Umbilical cord (tissue), 2 donors: ENCODE data around the gene CEP89. TPM values are rescaled to one million over a fixed set of nuclear protein-coding genes. Genes with fewer than 3 reads are reported as not detected.
"Not testable (repeated sequence)": the region's sequence is repeated elsewhere in the genome, so short reads cannot be mapped to it uniquely, and the experiment has no call there.

Experiments
- DNase-seq: peaks from one replicate; pipeline ENCODE4 v3.0.0-alpha.2; 2015; ENCODE audit warnings: low spot score
- total RNA-seq: library from RNA; depleted of rRNA; stranded (reverse); fragments of >200 nt; gene quantifications from one replicate; pipeline ENCODE4 v1.2.3, GENCODE V29; 2014; ENCODE audit warnings: low replicate concordance; ENCODE audit not compliant: insufficient read depth

Gene CEP89
- total RNA-seq, 1 donor from 2014 or later: 5.8 TPM

DNA sequence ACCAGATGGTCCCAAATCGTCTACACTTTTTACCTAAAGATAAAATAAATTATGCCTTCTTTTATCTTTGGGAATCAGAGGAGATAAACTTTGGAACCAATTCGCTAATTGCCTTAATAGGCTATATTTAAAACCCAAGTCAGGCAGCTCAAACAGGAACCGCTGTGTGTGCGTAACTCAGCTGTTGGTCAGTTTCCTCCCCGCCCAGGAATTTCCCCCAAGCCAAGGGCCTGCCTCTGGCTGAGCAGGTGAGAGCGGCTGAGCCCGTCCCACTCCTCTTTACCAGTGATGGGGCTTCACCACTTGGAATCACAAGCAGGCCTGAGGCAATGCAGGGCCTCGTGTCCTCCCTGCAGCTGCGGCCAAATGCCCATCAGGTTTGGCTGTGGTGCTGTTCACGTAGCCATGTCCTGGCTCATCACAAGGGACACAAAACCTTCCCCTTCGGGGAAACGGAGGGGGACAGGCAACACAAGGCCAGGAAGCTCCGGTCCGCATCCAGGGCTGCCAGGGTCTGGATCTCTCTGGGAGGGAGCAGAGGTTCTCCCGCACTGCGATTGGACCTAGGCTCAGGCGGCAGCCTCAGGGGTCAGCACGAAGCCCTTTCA lies 101.7 kb downstream of the CEP89 start:
- DNase-seq: no peak

DNA sequence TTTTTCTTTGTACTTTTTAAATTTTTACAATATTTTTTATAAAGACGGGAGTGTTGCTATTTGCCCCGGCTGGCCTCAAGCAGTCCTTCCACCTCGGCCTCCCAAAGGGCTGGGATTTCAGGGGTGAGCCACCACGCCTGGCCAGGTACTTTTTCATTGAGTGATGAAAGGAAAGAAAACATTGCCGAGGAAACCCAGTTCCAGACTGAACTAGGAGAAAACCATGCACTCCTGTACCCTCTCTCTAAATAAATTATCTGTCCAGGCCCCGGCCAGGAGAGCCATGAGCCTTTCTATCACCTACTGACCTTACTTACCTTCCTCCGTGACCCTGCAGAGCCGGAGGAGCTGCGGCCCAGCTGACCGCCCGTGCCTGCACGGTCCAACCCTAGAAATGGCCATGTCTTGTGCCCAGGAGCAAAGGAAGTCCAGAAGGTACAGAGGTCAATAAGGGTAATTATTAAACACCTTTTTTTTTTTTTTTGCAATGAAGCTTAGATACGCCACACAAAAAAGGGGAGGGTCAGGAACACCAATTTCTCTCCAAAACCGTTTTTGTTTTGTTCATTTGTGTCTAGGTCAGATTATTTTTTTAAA lies 102.3 kb downstream of the CEP89 start, which contains the start of gene SLC7A9:
SLC7A9 (minus strand) TSS at position 399 of the 597 bp plus-strand sequence. CDS start 1,233 bp downstream, outside the sequence.
- no peak for DNase-seq

DNA sequence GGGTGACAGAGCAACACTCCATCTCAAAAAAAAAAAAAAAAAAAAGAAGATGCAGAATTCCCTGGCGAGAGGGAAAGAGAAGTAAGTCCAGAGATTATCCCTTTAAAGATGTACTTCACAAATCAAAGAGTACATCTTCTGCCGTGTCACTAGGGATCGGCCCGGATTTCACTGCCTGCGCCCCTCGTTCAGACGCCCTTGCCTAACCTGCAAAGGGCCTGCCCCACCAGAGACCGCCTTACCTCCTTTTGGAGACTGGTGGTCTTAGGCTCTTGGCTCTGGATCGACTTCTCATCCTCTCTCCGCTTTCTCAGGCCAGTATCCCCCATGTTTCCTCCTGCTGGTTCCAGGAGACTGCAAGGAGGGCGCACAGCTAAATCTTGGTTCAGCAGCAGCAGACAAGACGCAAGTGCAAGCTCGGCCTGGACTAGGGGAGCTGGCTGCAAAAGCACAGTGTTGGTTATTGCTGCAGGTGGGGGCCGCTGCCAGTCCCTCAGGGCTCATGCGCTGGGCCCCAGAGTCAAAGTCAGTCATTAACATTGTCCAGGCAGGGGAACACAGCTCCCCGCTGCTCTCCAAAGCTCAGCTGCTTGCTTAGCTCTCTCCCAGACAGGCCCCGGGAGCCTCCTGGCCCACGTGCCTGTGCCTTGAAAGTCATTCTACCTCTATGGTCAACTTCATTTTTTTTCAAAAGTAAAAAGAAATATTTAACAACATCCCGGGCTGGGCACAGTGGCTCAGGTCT lies 103.4 kb downstream of the CEP89 start:
- DNase-seq: no peak

DNA sequence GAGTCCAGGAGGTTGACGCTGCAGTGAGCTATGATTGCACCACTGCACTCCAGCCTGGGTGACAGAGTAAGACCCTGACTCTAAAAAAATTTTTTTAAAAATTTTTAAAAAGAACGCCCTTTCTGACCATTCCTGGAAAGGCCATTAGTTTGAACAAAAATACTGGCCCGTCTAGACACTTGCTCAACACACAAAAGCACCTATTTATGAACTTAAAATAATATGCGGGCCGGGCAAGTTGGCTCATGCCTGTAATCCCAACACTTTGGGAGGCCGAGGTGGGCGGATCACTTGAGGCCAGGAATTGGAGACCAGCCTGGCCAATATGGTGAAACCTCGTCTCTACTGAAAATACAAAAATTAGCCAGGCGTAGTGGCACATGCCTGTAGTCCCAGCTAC lies 104.3 kb downstream of the CEP89 start:
- not testable (repeated sequence) for DNase-seq

DNA sequence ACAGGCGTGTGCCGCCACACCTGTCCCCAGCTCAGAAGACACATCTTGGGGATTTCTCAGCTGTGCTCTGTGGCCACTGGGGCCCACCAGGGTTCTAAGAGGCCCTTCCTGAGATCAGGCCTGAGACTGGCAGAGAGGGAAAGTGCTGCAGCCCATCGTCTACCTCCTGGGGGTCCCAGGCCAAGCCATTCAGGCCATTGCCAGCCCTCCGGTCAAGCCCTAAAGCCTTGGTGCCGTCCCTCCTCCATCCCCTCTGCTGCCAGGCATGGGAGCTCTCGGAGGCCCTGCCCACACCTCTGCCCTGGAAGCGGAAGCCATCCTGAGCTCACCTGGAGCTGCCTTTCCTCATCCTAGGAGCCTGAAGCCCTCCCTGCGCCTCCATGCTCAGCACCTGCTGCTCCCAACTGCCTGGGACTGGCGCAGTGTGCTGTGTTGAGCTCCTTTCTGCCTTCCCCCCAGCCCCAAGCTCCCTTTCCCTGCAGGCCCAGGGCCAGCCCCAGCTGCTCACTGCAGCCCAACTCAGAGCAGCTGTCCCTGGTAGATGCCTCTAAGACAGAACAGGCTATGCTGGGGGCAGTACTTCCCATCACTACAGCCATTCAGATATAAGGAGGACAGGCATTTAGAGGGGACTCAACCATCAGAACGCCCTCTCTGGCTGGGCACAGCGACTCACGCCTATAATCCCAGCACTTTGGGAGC lies 105.0 kb downstream of the CEP89 start:
- no peak for DNase-seq

DNA sequence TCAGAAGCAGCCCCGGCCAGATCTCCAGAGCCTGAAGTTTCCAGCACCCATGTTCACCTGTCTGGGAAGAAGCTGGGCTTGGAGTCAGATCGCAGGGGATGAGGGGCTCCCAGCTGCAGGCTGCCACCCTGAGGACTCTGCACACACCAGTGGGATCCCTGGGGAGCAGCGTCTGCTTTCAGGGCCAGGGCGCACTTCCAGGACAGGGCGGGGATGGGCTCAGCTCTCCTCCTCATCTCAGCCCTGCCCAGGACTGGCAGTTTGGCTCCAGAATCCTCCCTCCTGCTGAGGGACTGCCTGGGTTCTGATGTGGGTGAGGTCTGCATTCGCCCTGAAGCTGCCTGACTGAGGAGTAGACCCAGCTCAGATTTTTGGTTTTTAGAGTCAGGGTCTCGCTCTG lies 105.7 kb downstream of the CEP89 start:
- DNase-seq: no peak

DNA sequence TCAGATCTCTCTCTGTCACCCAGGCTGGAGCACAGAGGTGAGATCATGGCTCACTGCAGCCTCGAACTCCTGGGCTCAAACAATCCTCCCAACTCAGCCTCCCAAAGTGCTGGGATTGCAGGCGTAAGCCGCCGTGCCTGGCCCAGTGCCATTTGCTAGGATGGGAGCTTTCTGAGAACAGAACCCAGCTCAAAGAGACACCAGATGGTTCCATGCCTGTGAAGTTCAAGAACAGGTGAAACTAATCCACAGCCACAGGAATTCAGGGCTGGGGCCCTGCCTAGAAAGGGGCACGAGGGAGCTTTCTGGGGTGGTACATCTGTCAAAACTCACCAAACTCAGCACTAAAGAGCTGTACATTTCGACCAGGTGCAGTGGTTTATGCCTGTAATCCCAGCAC lies 106.4 kb downstream of the CEP89 start:
- no peak for DNase-seq

DNA sequence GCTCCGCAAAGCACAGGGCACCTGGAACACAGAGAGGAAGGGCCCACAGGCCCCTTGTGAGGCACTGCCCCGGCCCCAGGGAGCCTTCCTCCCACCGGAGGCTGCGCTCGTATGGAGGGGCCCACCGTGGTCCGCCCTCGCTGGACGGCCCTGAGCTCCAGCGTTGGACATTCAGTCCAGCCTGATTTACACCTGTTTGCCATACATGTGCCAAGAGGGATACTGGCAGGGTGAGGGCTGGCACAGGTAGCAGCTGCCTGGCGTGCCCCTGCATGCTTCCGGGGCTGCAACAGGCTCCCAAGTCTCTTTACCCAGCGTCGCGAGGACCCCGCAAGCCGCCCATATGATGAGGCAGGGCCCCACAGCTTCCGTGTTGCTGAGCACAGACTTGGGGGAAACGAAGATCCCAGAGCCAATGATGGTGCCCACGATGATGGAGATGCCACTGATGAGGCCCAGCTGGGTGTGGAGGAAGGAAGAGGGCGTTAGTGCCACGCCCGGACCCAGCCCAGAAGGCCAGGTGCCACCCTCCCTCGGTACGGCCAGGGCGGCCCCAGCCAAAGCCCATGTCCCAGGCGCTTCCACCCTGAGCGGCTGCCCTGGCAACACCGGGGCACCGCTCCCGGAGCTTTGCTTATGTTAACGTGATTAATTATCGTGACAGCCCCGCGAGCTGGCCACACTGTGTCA lies 107.3 kb downstream of the CEP89 start:
- DNase-seq: no peak

DNA sequence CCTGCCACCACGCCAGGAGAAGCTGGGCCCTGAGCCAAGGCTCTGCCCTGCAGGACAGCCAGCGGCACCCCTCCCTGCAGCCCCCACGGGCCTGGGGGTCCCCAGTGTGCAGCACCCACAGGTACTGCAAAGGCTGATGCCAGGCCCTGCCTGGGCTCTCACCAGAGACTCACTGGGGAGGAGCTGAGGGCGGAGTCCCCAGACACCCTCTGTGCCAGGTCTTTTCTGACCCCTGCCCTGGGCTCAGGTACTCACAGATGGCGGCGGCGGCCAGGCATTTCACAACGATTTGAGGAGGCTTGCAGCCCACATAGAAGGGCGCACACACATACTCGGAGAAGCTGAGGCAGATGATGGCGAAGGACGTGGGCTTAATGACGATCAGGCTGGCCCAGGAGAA lies 107.9 kb downstream of the CEP89 start:
- no peak for DNase-seq

DNA sequence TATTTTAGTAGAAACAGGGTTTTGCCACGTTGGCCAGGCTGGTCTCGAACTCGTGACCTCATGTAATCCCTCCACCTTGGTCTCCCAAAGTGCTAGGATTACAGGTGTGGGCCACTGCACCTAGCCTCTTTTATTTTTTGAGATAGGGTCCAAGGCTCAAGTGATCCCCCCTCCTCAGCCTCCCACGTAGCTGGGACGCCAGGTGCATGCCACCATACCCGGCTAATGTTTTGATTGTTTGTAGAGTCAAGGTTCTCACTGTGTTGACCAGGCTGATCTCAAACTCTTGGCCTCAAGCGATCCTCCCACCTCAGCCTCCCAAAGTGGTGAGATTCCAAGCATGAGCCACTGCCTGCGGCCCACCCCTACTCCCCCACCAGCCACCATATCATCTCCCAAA lies 108.5 kb downstream of the CEP89 start:
- DNase-seq: no peak

DNA sequence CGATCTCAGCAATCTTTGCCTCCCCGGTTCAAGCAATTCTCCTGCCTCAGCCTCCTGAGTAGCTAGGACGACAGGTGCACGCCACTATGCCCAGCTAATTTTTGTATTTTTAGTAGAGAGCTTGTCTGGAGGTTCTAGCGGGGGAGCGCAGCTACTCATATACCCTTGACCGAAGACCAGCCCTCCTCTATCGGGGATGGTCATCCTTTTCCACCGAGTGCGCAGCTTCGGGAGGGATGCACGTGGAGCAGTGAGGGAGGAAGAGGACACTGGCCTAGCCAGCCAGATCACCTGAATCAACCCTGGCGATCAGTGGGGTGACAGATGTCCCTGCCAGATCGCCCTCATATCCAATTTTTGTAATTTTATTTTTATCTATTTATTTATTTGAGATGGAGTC lies 109.0 kb downstream of the CEP89 start:
- DNase-seq: no peak

DNA sequence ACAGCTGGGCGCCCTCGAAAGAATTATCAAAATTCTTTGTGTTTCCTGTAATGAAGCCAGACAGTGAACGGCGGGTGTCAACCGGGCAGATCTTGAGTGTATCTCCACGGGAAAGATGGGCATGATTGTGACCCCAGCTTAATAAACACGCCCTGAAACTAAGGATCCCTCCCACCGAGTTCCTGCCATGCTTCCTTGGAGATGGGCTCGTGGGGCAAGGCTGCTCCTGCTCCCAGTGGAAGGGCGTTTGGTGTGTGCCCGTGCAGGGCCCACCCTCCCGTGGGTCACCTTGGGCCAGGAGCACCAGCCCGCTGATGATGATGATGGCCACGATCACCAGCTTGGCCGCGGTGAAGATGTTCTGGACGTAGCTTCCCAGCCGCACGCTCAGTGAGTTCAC lies 109.6 kb downstream of the CEP89 start:
- DNase-seq: no peak

DNA sequence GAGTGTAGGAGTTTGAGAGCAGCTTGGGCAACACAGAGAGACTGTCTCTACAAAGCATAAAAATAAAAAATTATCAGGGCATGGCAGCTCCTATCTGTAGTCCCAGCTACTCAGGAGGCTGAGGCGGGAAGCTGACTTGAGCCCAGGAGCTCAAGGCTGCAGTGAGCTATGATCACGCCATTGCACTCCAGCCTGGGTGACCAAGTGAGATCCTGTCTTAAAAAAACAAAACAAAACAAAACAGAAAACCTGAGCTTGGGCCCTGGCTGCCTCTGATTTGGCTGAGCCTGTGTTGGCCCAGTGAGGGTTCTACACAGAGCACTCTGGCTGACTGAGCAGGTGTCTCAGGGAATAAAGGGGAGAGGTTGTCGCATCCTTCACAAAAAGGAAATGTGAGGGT lies 110.2 kb downstream of the CEP89 start:
- no peak for DNase-seq

DNA sequence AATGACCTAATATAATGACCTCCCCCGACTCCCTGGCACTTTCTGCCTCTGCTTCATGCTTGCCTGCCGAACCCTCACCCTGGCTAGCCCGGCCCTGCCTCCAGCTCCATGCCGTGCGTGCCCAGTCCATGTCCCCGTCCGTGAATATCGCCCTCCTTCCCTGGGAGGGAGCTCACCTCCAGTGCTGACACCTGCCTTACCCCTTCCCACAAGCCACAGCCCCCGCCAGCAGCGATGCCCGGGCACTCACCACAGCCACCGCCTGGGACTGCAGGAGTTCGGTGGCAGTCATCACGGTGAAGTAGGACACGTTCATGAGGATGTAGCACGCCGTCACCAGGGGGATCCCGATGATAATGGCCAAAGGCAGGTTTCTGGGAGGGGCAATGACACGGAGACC lies 112.2 kb downstream of the CEP89 start:
- DNase-seq: no peak

DNA sequence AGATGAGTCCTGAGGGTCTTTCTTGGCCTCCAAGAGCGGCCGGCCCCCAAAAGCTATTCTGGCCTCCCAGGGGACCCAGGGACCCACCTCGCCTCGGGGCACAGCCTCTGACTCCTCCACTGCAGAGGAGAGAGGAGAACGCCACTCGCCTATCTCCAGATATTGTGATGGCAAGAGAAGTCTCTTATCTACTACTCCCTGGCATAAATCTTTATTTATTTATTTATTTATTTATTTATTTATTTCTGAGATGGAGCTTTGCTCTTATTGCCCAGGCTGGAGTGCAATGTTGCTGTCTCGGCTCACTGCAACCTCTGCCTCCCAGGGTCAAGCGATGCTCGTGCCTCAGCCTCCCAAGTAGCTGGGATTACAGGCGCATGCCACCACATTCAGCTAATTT lies 113.2 kb downstream of the CEP89 start:
- DNase-seq: no peak

DNA sequence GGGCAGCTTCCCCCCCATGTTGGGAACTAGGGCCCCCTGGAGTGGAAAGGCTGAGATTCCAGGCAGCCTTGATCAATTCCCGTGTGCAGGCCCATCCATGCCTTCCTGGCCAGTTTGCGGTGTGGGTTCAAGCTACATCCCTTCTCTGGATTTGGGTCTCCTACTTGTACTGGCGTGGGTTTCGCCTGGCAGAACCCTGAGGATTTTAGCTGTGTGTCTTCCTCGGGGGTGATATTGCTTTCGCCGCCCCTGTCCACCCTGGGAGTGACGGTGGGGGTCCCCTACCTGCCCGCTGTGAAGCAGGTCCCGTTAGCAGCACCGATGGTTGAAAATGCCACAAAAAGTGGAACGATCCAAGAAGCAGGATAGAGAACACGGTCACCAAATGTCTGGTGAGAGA lies 113.6 kb downstream of the CEP89 start:
- DNase-seq: no peak

DNA sequence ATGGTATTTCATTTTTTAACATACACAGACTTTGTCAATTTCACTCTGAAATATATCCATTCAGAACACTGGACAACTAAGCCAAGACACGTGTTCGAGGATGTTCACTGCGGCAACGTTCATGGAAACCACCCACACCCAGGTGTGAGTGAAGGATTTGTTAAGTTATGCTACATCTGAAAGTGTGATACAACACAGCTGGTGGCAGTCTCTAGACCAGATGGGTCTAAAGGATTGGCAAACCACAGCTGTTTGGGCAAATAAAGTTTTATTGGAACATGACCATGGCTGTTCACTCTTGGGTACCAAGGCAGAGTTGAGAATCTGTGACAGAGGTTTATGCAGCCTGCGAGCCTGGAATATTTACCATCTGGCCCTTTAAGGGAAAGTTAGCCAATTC lies 114.2 kb downstream of the CEP89 start:
- DNase-seq: no peak

DNA sequence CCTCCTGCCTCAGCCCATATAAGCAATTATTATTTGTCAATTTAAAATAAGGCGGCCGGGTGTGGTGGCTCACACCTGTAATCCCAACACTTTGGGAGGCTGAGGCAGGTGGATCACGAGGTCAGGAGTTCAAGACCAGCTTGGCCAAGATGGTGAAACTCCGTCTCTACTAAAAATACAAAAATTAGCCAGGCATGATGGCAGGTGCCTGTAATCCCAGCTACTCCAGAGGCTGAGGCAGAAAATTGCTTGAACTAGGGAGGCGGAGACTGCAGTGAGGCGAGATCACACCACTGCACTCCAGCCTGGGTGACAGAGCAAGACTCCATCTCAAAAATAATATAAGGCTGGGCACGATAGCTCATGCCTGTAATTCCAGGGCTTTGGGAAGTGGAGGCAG lies 114.9 kb downstream of the CEP89 start:
- not testable (repeated sequence) for DNase-seq

DNA sequence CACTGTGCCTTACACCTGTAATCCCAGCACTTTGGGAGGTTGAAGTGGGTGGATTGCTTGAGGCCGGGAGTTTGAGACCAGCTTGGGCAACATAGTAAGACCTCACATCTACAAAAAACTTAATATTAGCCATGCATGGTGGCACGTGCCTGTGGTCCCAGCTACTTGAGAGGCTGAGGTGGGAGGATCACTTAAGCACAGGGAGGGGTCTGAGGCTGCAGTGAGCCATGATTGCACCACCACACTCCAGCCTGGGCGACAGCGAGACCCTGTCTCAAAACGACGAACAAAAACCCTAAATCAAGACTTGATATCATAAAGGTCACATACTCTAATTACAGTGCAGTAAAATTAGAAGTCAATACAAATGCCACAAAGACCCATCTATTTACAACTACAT lies 119.5 kb downstream of the CEP89 start:
- no peak for DNase-seq

DNA sequence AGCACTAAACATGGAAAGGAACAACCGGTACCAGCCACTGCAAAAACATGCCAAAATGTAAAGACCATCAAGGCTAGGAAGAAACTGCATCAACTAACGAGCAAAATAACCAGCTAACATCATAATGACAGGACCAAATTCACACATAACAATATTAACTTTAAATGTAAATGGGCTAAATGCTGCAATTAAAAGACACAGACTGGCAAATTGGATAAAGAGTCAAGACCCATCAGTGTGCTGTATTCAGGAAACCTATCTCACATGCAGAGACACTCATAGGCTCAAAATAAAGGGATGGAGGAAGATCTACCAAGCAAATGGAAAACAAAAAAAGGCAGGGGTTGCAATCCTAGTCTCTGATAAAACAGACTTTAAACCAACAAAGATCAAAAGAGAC lies 123.7 kb downstream of the CEP89 start:
- not testable (repeated sequence) for DNase-seq

DNA sequence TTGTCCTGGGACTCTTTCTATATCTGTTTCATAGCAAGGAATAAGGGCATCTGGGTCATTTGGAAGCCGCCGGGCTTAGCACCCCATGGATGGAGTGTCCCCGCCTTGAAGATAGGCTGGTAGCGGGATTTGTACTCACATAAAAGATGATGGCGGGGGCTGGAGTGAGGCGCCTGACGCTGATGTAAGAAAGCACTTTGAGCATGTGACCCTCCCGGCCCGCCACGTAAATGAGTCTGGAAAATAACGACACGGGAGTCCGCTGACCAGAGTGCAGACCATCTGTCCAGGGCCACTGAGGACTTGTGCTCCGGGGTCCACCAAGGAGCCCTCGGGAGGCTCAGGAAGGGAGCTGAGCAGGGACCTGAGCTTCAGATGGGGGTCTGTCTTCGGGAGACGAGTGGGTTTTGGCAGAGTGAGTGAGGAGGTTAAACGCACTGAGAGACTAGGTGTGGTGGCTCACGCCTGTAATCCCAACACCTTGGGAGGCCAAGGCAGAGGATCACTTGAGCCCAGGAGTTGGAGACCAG lies 128.0 kb downstream of the CEP89 start:
- DNase-seq: no peak

DNA sequence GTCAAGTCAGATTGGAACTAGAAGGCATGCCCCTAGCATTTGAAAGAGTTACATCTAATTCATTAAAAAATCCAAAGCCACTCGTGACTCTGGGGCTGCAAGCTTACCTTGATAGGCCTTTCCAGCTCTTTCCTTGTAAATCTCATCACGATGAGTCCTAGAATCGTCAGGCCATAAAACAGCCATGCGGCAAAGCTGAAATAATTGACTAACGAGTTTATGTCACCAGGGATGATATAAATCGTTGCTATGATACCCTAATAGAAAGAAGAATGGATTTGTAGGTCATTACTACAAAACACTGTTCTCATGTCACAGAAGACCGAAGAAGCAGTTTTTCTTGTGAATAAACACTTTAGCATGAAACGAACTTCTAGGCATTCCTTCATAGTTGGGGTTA lies 129.7 kb downstream of the CEP89 start:
- DNase-seq: no peak
